Osteocyte (in vitro differentiated cells): ENCODE results near the gene PON1. TPM values are rescaled to one million over a fixed set of nuclear protein-coding genes. Genes with fewer than 3 reads are reported as not detected.

ENCODE experiments used
- DNase-seq: peaks from one replicate; pipeline ENCODE4 v3.0.0; 2021; ENCODE audit warnings: mixed read lengths; ENCODE audit not compliant: unreplicated experiment; ENCODE audit errors: extremely low spot score
- H3K27ac Mint-ChIP-seq: one replicate; pipeline ENCODE4 v1.8.0; 2021; ENCODE audit warnings: mild to moderate bottlenecking, mixed read lengths; ENCODE audit not compliant: unreplicated experiment
- H3K27me3 Mint-ChIP-seq: one replicate; pipeline ENCODE4 v1.8.0; 2021; ENCODE audit warnings: mixed read lengths; ENCODE audit not compliant: unreplicated experiment
- H3K36me3 Mint-ChIP-seq: one replicate; pipeline ENCODE4 v1.8.0; 2021; ENCODE audit warnings: mixed read lengths; ENCODE audit not compliant: unreplicated experiment
- H3K4me1 Mint-ChIP-seq: one replicate; pipeline ENCODE4 v1.8.0; 2021; ENCODE audit warnings: mixed read lengths; ENCODE audit not compliant: unreplicated experiment
- H3K4me3 Mint-ChIP-seq: one replicate; pipeline ENCODE4 v1.8.0; 2021; ENCODE audit warnings: mild to moderate bottlenecking, moderate library complexity, mixed read lengths; ENCODE audit not compliant: unreplicated experiment
- H3K9me3 Mint-ChIP-seq: one replicate; pipeline ENCODE4 v1.8.0; 2021; ENCODE audit warnings: mixed read lengths; ENCODE audit not compliant: unreplicated experiment
- CTCF ChIP-seq: fragments of 200-600 bp; sonication (generic); IDR thresholded peaks from 2 replicates; pipeline ENCODE4 v1.5.0; 2021; ENCODE audit warnings: antibody characterized with exemption, mild to moderate bottlenecking, moderate library complexity
- total RNA-seq: library from RNA; stranded (reverse); gene quantifications from 2 replicates; pipeline ENCODE4 v1.2.1, GENCODE V29; 2021

Gene PON1
- total RNA-seq, 1 donor from 2014 or later: not detected

GRCh38 chr7:95323410-95324129 is 762 bp downstream of the PON1 start:
- Mint-ChIP-seq H3K4me3 (no peak overlapping the region), H3K36me3 (no peaks in the 10 kb centered on the region), H3K27ac (no peak overlapping the region), H3K9me3 (no peaks in the 10 kb centered on the region), H3K4me1 (no peaks in the 10 kb centered on the region), H3K27me3 (peaks cover 23% of the 10 kb centered on the region)
- no peak for DNase-seq
- TF ChIP-seq CTCF: no peak

- H3K4me3 Mint-ChIP-seq: no peak overlapping the region
- H3K36me3 Mint-ChIP-seq: no peaks in the 10 kb centered on the region
- H3K27me3 Mint-ChIP-seq: peaks cover 20% of the 10 kb centered on the region
- TF ChIP-seq CTCF: no peak
- no peak for DNase-seq
- no peaks in the 10 kb centered on the region for H3K4me1 Mint-ChIP-seq
- H3K27ac Mint-ChIP-seq: no peak overlapping the region
- H3K9me3 Mint-ChIP-seq: no peaks in the 10 kb centered on the region
Measured at GRCh38 chr7:95322854-95323253, 1.5 kb downstream of the PON1 start.

GRCh38 chr7:95322396-95322795 is 1.9 kb downstream of the PON1 start:
- H3K4me1 Mint-ChIP-seq: no peaks in the 10 kb centered on the region
- H3K36me3 Mint-ChIP-seq: no peaks in the 10 kb centered on the region
- no peak for TF ChIP-seq CTCF
- H3K4me3 Mint-ChIP-seq: no peak overlapping the region
- H3K27me3 Mint-ChIP-seq: peaks cover 17% of the 10 kb centered on the region
- no peak for DNase-seq
- no peaks in the 10 kb centered on the region for H3K9me3 Mint-ChIP-seq
- no peak overlapping the region for H3K27ac Mint-ChIP-seq

- no peak for DNase-seq
- no peak for TF ChIP-seq CTCF
- H3K27me3 Mint-ChIP-seq: peaks cover 15% of the 10 kb centered on the region
- no peaks in the 10 kb centered on the region for H3K36me3 Mint-ChIP-seq
- H3K27ac Mint-ChIP-seq: no peak overlapping the region
- no peaks in the 10 kb centered on the region for H3K4me1 Mint-ChIP-seq
- no peak overlapping the region for H3K4me3 Mint-ChIP-seq
- H3K9me3 Mint-ChIP-seq: no peaks in the 10 kb centered on the region
Measured at GRCh38 chr7:95321720-95322119, 2.6 kb downstream of the PON1 start.

- Mint-ChIP-seq H3K9me3 (no peaks in the 10 kb centered on the region), H3K27me3 (peaks cover 10% of the 10 kb centered on the region), H3K27ac (no peak overlapping the region), H3K36me3 (no peaks in the 10 kb centered on the region), H3K4me3 (no peak overlapping the region), H3K4me1 (no peaks in the 10 kb centered on the region)
- no peak for DNase-seq
- no peak for TF ChIP-seq CTCF
Measured at GRCh38 chr7:95320651-95321050, 3.7 kb downstream of the PON1 start.
